CD4-positive, alpha-beta T cell (primary cell): ENCODE measurements around the gene RBM28. TPM values are rescaled to one million over a fixed set of nuclear protein-coding genes. Genes with fewer than 3 reads are reported as not detected.

Source experiments
- ATAC-seq: fragments of 200-7000 bp; cut with Tn5 transposase; one replicate; pipeline ENCODE4 v1.10.0; 2022; ENCODE audit warnings: mild to moderate bottlenecking; ENCODE audit not compliant: poor library complexity
- CTCF ChIA-PET: fragments of 350-600 bp; sonication (Branson Sonifier 250); formaldehyde crosslinking; loops from one replicate; lab custom pipeline; 2021; ENCODE audit warnings: antibody characterized with exemption, inconsistent platforms; lab: Charles Lee
- POLR2A ChIA-PET: fragments of 350-600 bp; sonication (Branson Sonifier 250); formaldehyde crosslinking; loops from one replicate; lab custom pipeline; 2021; ENCODE audit warnings: antibody characterized with exemption, inconsistent platforms; lab: Charles Lee
- DNase-seq, 14 experiments: peaks; one replicate each; pipeline ENCODE4 v3.0.0-alpha.2; 2013 to 2020; ENCODE audit warnings: mixed read lengths in 2 of 14
- H3K27ac ChIP-seq, 2 donors: one replicate each; pipeline versions ENCODE4 v1.5.1 to v1.7.0; 2013; ENCODE audit warnings: low read length in 2 of 2, low read depth in 1 of 2, mild to moderate bottlenecking in 1 of 2
- H3K27me3 ChIP-seq, 2 experiments: 1 replicate in 1 of 2; 2 replicates in 1 of 2; pipeline versions ENCODE4 v1.6.1 to v1.7.0; 2013; ENCODE audit warnings: low read length in 2 of 2, control low read depth in 1 of 2, mild to moderate bottlenecking in 1 of 2, moderate library complexity in 1 of 2; ENCODE audit not compliant: insufficient read depth in 2 of 2, control insufficient read depth in 1 of 2
- H3K36me3 ChIP-seq: one replicate; pipeline ENCODE4 v1.6.1; 2013; ENCODE audit warnings: low read length, control low read depth; ENCODE audit not compliant: insufficient read depth
- H3K4me1 ChIP-seq: one replicate; pipeline ENCODE4 v1.6.1; 2013; ENCODE audit warnings: low read length, control low read depth; ENCODE audit not compliant: insufficient read depth
- H3K4me3 ChIP-seq: one replicate; pipeline ENCODE4 v1.5.1; 2013; ENCODE audit warnings: mild to moderate bottlenecking, low read length, moderate library complexity
- H3K9me3 ChIP-seq, 2 experiments: 1 replicate in 1 of 2; 2 replicates in 1 of 2; pipeline versions ENCODE4 v1.6.1 to v1.7.0; 2013; ENCODE audit warnings: low read length in 2 of 2, mild to moderate bottlenecking in 2 of 2, control low read depth in 1 of 2, moderate library complexity in 1 of 2; ENCODE audit not compliant: control insufficient read depth in 1 of 2, insufficient read depth in 1 of 2
- H3K27ac Mint-ChIP-seq: one replicate; pipeline ENCODE4 v1.8.0; 2020; ENCODE audit warnings: mixed read lengths
- H3K27me3 Mint-ChIP-seq: one replicate; pipeline ENCODE4 v1.8.0; 2021; ENCODE audit warnings: mixed read lengths
- H3K36me3 Mint-ChIP-seq: one replicate; pipeline ENCODE4 v1.8.0; 2021; ENCODE audit warnings: low read depth, mixed read lengths
- H3K4me1 Mint-ChIP-seq: one replicate; pipeline ENCODE4 v1.8.0; 2021; ENCODE audit warnings: low read depth, mixed read lengths
- H3K4me3 Mint-ChIP-seq: one replicate; pipeline ENCODE4 v1.8.0; 2020; ENCODE audit warnings: mild to moderate bottlenecking, mixed read lengths
- H3K9me3 Mint-ChIP-seq: one replicate; pipeline ENCODE4 v1.8.0; 2020; ENCODE audit warnings: mixed read lengths
- CTCF ChIP-seq: fragments of 200-600 bp; IDR thresholded peaks from one replicate; pipeline ENCODE4 v1.8.0; 2022; ENCODE audit warnings: antibody characterized with exemption, mild to moderate bottlenecking
- intact Hi-C, 2 experiments: fragments of 100-400 bp; cut with DNase I in 1 of 2; cut with micrococcal nuclease in 1 of 2; formaldehyde crosslinking; loops; one replicate each; pipeline versions ENCODE4 v1.15.1 to v1.9.0; 2023 to 2025; cut with DNase I, micrococcal nuclease
- total RNA-seq, 174 experiments: library from RNA in 2 of 174; stranded (reverse) in 2 of 174; gene quantifications; one replicate each; pipeline ENCODE4 v1.2.3 and lab custom pipeline; 2021 to 2026

Gene RBM28
- total RNA-seq, 2 experiments from 2014 or later: 10.1 to 10.5 TPM

GRCh38 chr7:128373606-128374005 lies 29.9 kb upstream of the RBM28 start:
- no peaks in the 10 kb centered on the region for H3K4me1 Mint-ChIP-seq
- H3K27ac Mint-ChIP-seq: no peak overlapping the region
- no peak for TF ChIP-seq CTCF
- no peak overlapping the region for H3K4me3 Mint-ChIP-seq
- DNase-seq (no peak), ATAC-seq (no peak)
- Histone ChIP-seq H3K4me1 (no peaks in the 10 kb centered on the region), H3K4me3 (no peak overlapping the region), H3K9me3 (no peaks in the 10 kb centered on the region), H3K36me3 (no peaks in the 10 kb centered on the region), H3K27ac (no peak overlapping the region), H3K27me3 (no peaks in the 10 kb centered on the region)
- no peaks in the 10 kb centered on the region for H3K9me3 Mint-ChIP-seq
- POLR2A ChIA-PET: no interaction called here
- intact Hi-C loops: no loop called here
- H3K27me3 Mint-ChIP-seq: peaks cover 5% of the 10 kb centered on the region
- H3K36me3 Mint-ChIP-seq: no peaks in the 10 kb centered on the region
- CTCF ChIA-PET: interaction anchor here (1.1 kb wide), 1 partner anchor 14 kb away, joined by 5 read pairs; no protein-coding TSS in a partner anchor

GRCh38 chr7:128370491-128370890 lies 26.8 kb upstream of the RBM28 start:
- ATAC-seq: no peak
- intact Hi-C loops: no loop called here

GRCh38 chr7:128366986-128367385 lies 23.3 kb upstream of the RBM28 start:
- ChIA-PET POLR2A (no interaction called here), CTCF (no interaction called here)
- no peak for TF ChIP-seq CTCF
- ATAC-seq (no peak), DNase-seq (no peak)
- Mint-ChIP-seq H3K36me3 (no peaks in the 10 kb centered on the region), H3K27me3 (peaks cover 54% of the 10 kb centered on the region), H3K9me3 (no peaks in the 10 kb centered on the region), H3K27ac (no peak overlapping the region), H3K4me3 (no peak overlapping the region), H3K4me1 (peaks cover 8% of the 10 kb centered on the region)
- peaks cover 6% of the 10 kb centered on the region for H3K4me1 ChIP-seq
- H3K9me3 ChIP-seq: no peaks in the 10 kb centered on the region
- H3K27ac ChIP-seq: no peak overlapping the region
- H3K27me3 ChIP-seq: peaks cover 14 to 26% of the 10 kb centered on the region in 2 experiments
- no peak overlapping the region for H3K4me3 ChIP-seq
- H3K36me3 ChIP-seq: no peaks in the 10 kb centered on the region
- intact Hi-C loops: no loop called here

More at GRCh38 chr7:128370491-128370890, 26.8 kb upstream of the RBM28 start:
- Mint-ChIP-seq H3K27me3 (peaks cover 29% of the 10 kb centered on the region), H3K36me3 (no peaks in the 10 kb centered on the region), H3K27ac (no peak overlapping the region), H3K4me3 (no peak overlapping the region), H3K9me3 (no peaks in the 10 kb centered on the region), H3K4me1 (no peaks in the 10 kb centered on the region)
- Histone ChIP-seq H3K9me3 (no peaks in the 10 kb centered on the region), H3K27ac (no peak overlapping the region), H3K36me3 (no peaks in the 10 kb centered on the region), H3K4me3 (no peak overlapping the region), H3K27me3 (peaks cover 6 to 8% of the 10 kb centered on the region in 2 experiments), H3K4me1 (no peaks in the 10 kb centered on the region)
- no peak for TF ChIP-seq CTCF
- CTCF ChIA-PET: no interaction called here
- no peak for DNase-seq
- POLR2A ChIA-PET: no interaction called here
